HepG2 (cell line): ENCODE data around the gene SOAT2. TPM values are rescaled to one million over a fixed set of nuclear protein-coding genes. Genes with fewer than 3 reads are reported as not detected.
A peak's percentile ranks its signal among the peaks of the same experiment; 100 is the strongest.

Experiments
- ATM ChIP-seq: fragments of 450-650 bp; IDR thresholded peaks from 2 replicates; pipeline ENCODE4 v1.7.1; 2017; ENCODE audit warnings: mild to moderate bottlenecking, borderline replicate concordance
- BHLHE40 ChIP-seq: IDR thresholded peaks from 2 replicates; pipeline ENCODE4 v1.6.1; 2011; ENCODE audit warnings: low read length, improper control_type of control experiment
- FOSL1 ChIP-seq: sonication (generic); formaldehyde crosslinking; IDR thresholded peaks from 2 replicates; pipeline ENCODE4 v1.9.0; 2021; ENCODE audit warnings: missing genetic modification reagents, borderline replicate concordance
- MXD4 ChIP-seq: IDR thresholded peaks from 2 replicates; pipeline ENCODE4 v1.6.1; 2016; ENCODE audit warnings: mild to moderate bottlenecking, missing biosample characterization, missing genetic modification reagents
- NCOR1 ChIP-seq: fragments of 200-600 bp; sonication (generic); IDR thresholded peaks from 2 replicates; pipeline ENCODE4 v1.7.0; 2017; ENCODE audit warnings: antibody characterized with exemption, low read length, borderline replicate concordance
- NR1H2 ChIP-seq: sonication (generic); formaldehyde crosslinking; IDR thresholded peaks from 2 replicates; pipeline ENCODE4 v1.8.1; 2022; ENCODE audit warnings: low read depth, missing genetic modification reagents, borderline replicate concordance
- NR3C1 ChIP-seq: sonication (generic); formaldehyde crosslinking; IDR thresholded peaks from 2 replicates; pipeline ENCODE4 v1.4.0; 2020; ENCODE audit warnings: missing genetic modification reagents
- SP2 ChIP-seq: sonication (generic); formaldehyde crosslinking; IDR thresholded peaks from 2 replicates; pipeline ENCODE4 v1.5.1; 2020; ENCODE audit warnings: mild to moderate bottlenecking, missing genetic modification reagents
- SRF ChIP-seq: IDR thresholded peaks from 2 replicates; pipeline ENCODE4 v1.6.1; 2011; ENCODE audit warnings: mild to moderate bottlenecking, low read depth, low read length, moderate library complexity
- U2AF2 ChIP-seq: fragments of 200-400 bp; formaldehyde crosslinking; IDR thresholded peaks from 2 replicates; pipeline ENCODE4 v1.6.1; 2017; ENCODE audit warnings: low read depth, mild to moderate bottlenecking, low read length
- ZBTB40 ChIP-seq, 2 experiments: fragments of 450-650 bp in 1 of 2; sonication (generic) in 1 of 2; formaldehyde crosslinking in 1 of 2; IDR thresholded peaks; 2 replicates each; pipeline versions ENCODE4 v1.6.1 to v1.8.0; 2016 to 2022; ENCODE audit warnings: antibody characterized with exemption in 1 of 2, mild to moderate bottlenecking in 1 of 2, missing genetic modification reagents in 1 of 2
- ZNF224 ChIP-seq: sonication (generic); formaldehyde crosslinking; IDR thresholded peaks from 2 replicates; pipeline ENCODE4 v1.5.0; 2020; ENCODE audit warnings: mild to moderate bottlenecking, missing genetic modification reagents
- ZNF34 ChIP-seq: sonication (generic); formaldehyde crosslinking; IDR thresholded peaks from 2 replicates; pipeline ENCODE4 v1.4.0; 2020; ENCODE audit warnings: mild to moderate bottlenecking, missing genetic modification reagents, borderline replicate concordance
- ZNF615 ChIP-seq: sonication (generic); formaldehyde crosslinking; IDR thresholded peaks from 2 replicates; pipeline ENCODE4 v1.5.0; 2020; ENCODE audit warnings: mild to moderate bottlenecking, missing genetic modification reagents, borderline replicate concordance
- ZNF704 ChIP-seq: sonication (generic); formaldehyde crosslinking; IDR thresholded peaks from 2 replicates; pipeline ENCODE4 v1.8.1; 2023; ENCODE audit warnings: mild to moderate bottlenecking, inconsistent platforms, moderate library complexity, missing genetic modification reagents, borderline replicate concordance
- polyA plus RNA-seq, 8 experiments: library from polyadenylated mRNA; depleted of rRNA in 3 of 8; stranded (reverse) in 7 of 8; unstranded in 1 of 8; fragments of >200 nt; fragmentation: Illumina TruSeq in 4 of 8; extraction: Trizol in 4 of 8; gene quantifications; 2 replicates each; pipeline versions ENCODE4 v1.2.1 to v1.2.3, GENCODE V29; 2011 to 2016; ENCODE audit warnings: low read depth in 4 of 8, missing spikeins in 1 of 8, mixed read lengths in 1 of 8; ENCODE audit not compliant: insufficient read depth in 1 of 8
- total RNA-seq, 5 experiments: library from RNA; depleted of rRNA; stranded (reverse); fragments of >200 nt; fragmentation: Illumina TruSeq; extraction: Trizol; gene quantifications; 2 replicates each; pipeline ENCODE4 v1.2.3, GENCODE V29; 2016; ENCODE audit warnings: low read depth in 1 of 5
- TF ChIP-seq, protein P1 (sequence below): sonication (generic); formaldehyde crosslinking; IDR thresholded peaks from 2 replicates; pipeline ENCODE4 v1.4.0; 2020; ENCODE audit warnings: missing genetic modification reagents, borderline replicate concordance

Gene SOAT2
- total and polyA plus RNA-seq, 2 of the 13 experiments (the other 11 are each of a cell fraction or from before 2014, with no cell fraction given), result 14.9 to 108 TPM

- TF ChIP-seq ZNF615 (CRISPR knock-in tag) (no peak), NR1H2 (no peak), BHLHE40 (0 out of 2 replicates have a peak, but pooled peaks have one; percentile 21), NCOR1 (peak; percentile 94), SP2 (CRISPR knock-in tag) (no peak), MXD4 (CRISPR knock-in tag) (no peak), ZNF224 (no peak), ZNF34 (CRISPR knock-in tag) (no peak), ZBTB40 (IDR thresholded peaks at IDR 0.05) (no peak), ZBTB40 (CRISPR knock-in tag; IDR thresholded peaks at IDR 0.05) (no peak), FOSL1 (CRISPR knock-in tag) (no peak), U2AF2 (no peak), SRF (no peak), ZNF704 (CRISPR knock-in tag) (no peak), ATM (no peak), NR3C1 (CRISPR knock-in tag) (no peak)
- TF ChIP-seq, protein P1, sequence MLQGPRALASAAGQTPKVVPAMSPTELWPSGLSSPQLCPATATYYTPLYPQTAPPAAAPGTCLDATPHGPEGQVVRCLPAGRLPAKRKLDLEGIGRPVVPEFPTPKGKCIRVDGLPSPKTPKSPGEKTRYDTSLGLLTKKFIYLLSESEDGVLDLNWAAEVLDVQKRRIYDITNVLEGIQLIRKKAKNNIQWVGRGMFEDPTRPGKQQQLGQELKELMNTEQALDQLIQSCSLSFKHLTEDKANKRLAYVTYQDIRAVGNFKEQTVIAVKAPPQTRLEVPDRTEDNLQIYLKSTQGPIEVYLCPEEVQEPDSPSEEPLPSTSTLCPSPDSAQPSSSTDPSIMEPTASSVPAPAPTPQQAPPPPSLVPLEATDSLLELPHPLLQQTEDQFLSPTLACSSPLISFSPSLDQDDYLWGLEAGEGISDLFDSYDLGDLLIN (CRISPR knock-in tag), result no peak
Observed at GRCh38 chr12:53145383-53146260, 42.3 kb downstream of the SOAT2 start (continued).
